HCT116 (cell line): Measurements from ENCODE around the gene EHF. TPM values are rescaled to one million over a fixed set of nuclear protein-coding genes. Genes with fewer than 3 reads are reported as not detected.
A peak's percentile ranks its signal among the peaks of the same experiment; 100 is the strongest.

Experiments used
- ATAC-seq: fragments of 200-7000 bp; cut with Tn5 transposase; 2 replicates; pipeline ENCODE4 v1.9.1; 2020; ENCODE audit warnings: mild to moderate bottlenecking, moderate library complexity
- BruUV-seq: library from RNA; stranded (reverse); fragments of 400-500 nt; replicated peaks from 2 replicates; lab custom pipeline; 2021; lab: Mats Ljungman, UMichigan
- CTCF ChIA-PET: fragments of 300-600 bp; sonication (Branson Sonifier 250); formaldehyde crosslinking; loops from one replicate; lab custom pipeline; 2021; ENCODE audit warnings: antibody characterized with exemption; lab: Charles Lee
- POLR2A ChIA-PET: fragments of 300-600, 350-600 bp; sonication (Branson Sonifier 250); formaldehyde crosslinking; loops from one replicate; lab custom pipeline; 2021; ENCODE audit warnings: antibody characterized with exemption; lab: Charles Lee
- RAD21 ChIA-PET, 2 experiments: fragments of 300-600 bp; sonication (Branson Sonifier 250); formaldehyde crosslinking; loops; one replicate each; lab custom pipeline; 2023; ENCODE audit warnings: low total read pairs in 2 of 2; ENCODE audit not compliant: uncharacterized antibody in 2 of 2, unreplicated experiment in 2 of 2, low non-redundant PET in 1 of 2; lab: Charles Lee
- DNase-seq: peaks from one replicate; pipeline ENCODE4 v3.0.0-alpha.2; 2010; ENCODE audit warnings: low read depth, low spot score
- H2AFZ ChIP-seq: fragments of 200-600 bp; shearing (Covaris generic), sonication (generic); 2 replicates; pipeline ENCODE4 v1.6.1; 2017; ENCODE audit warnings: low read depth, mixed run types, mixed read lengths, antibody characterized with exemption, low read length; ENCODE audit not compliant: poor library complexity, severe bottlenecking
- H3K27ac ChIP-seq: 2 replicates; pipeline ENCODE4 v1.5.1; 2012; ENCODE audit warnings: low read depth, low read length
- H3K27me3 ChIP-seq: fragments of 200-600 bp; sonication (generic); 2 replicates; pipeline ENCODE4 v1.6.1; 2016; ENCODE audit warnings: mixed run types, low read length, mixed read lengths; ENCODE audit not compliant: insufficient read depth
- H3K36me3 ChIP-seq, 2 experiments: fragments of 200-500 bp in 1 of 2; fragments of 200-600 bp in 1 of 2; sonication (Bioruptor generic) in 1 of 2; sonication (generic) in 1 of 2; 2 replicates each; pipeline versions ENCODE4 v1.5.1 to v1.6.1; 2014 to 2016; ENCODE audit warnings: low read length in 2 of 2, inconsistent platforms in 1 of 2, mixed read lengths in 1 of 2, mixed run types in 1 of 2; ENCODE audit not compliant: insufficient read depth in 2 of 2, control insufficient read depth in 1 of 2
- H3K4me1 ChIP-seq, 2 experiments: fragments of 200-600 bp in 1 of 2; sonication (generic) in 1 of 2; 2 replicates each; pipeline versions ENCODE4 v1.5.1 to v1.6.1; 2012 to 2017; ENCODE audit warnings: low read length in 2 of 2, inconsistent platforms in 1 of 2, mild to moderate bottlenecking in 1 of 2, mixed read lengths in 1 of 2, mixed run types in 1 of 2, moderate library complexity in 1 of 2; ENCODE audit not compliant: insufficient read depth in 2 of 2, control insufficient read depth in 1 of 2
- H3K4me2 ChIP-seq: fragments of 200-600 bp; sonication (generic); 2 replicates; pipeline ENCODE4 v1.6.1; 2017; ENCODE audit warnings: mixed run types, low read length, mixed read lengths
- H3K4me3 ChIP-seq, 2 experiments: fragments of 200-600 bp in 1 of 2; sonication (generic) in 1 of 2; replicated peaks in 1 of 2; 2 replicates each; pipeline ENCODE4 v1.5.1; 2011 to 2016; ENCODE audit warnings: low read length in 2 of 2, control low read depth in 1 of 2, low read depth in 1 of 2, mild to moderate bottlenecking in 1 of 2, mixed read lengths in 1 of 2, mixed run types in 1 of 2
- H3K79me2 ChIP-seq: fragments of 200-600 bp; sonication (generic); 2 replicates; pipeline ENCODE4 v1.6.1; 2017; ENCODE audit warnings: mild to moderate bottlenecking, mixed run types, low read length, moderate library complexity, mixed read lengths; ENCODE audit not compliant: insufficient read depth
- H3K9ac ChIP-seq: fragments of 200-600 bp; sonication (generic); 2 replicates; pipeline ENCODE4 v1.6.1; 2016; ENCODE audit warnings: low read length, mixed read lengths
- H3K9me2 ChIP-seq: fragments of 200-600 bp; sonication (generic), shearing (Covaris generic); 2 replicates; pipeline ENCODE4 v1.6.1; 2017; ENCODE audit warnings: mixed run types, mild to moderate bottlenecking, moderate library complexity; ENCODE audit not compliant: insufficient read depth
- H3K9me3 ChIP-seq, 2 experiments: fragments of 200-500 bp in 1 of 2; fragments of 200-600 bp in 1 of 2; sonication (Bioruptor generic) in 1 of 2; sonication (generic) in 1 of 2; 2 replicates each; pipeline ENCODE4 v1.6.1; 2014 to 2017; ENCODE audit warnings: low read length in 2 of 2, mixed read lengths in 2 of 2, inconsistent platforms in 1 of 2, low read depth in 1 of 2, mild to moderate bottlenecking in 1 of 2, mixed run types in 1 of 2, moderate library complexity in 1 of 2; ENCODE audit not compliant: control insufficient read depth in 1 of 2, insufficient read depth in 1 of 2
- H4K20me1 ChIP-seq: fragments of 200-600 bp; sonication (generic), shearing (Covaris generic); 2 replicates; pipeline ENCODE4 v1.6.1; 2017; ENCODE audit warnings: mixed run types, mild to moderate bottlenecking, moderate library complexity; ENCODE audit not compliant: insufficient read depth
- ATF3 ChIP-seq: IDR thresholded peaks from 2 replicates; pipeline ENCODE4 v1.6.1; 2012
- CEBPB ChIP-seq: IDR thresholded peaks from 2 replicates; pipeline ENCODE4 v1.6.1; 2012; ENCODE audit warnings: low read depth
- CTCF ChIP-seq, 3 experiments: fragments of 200-600 bp in 1 of 3; sonication (generic) in 1 of 3; IDR thresholded peaks in 2 of 3; conservative IDR thresholded peaks in 1 of 3; 2 replicates each; pipeline ENCODE4 v1.5.1; 2012 to 2017; ENCODE audit warnings: low read depth in 2 of 3, low read length in 2 of 3, antibody characterized with exemption in 1 of 3, borderline replicate concordance in 1 of 3, control low read depth in 1 of 3, mild to moderate bottlenecking in 1 of 3, mixed read lengths in 1 of 3, mixed run types in 1 of 3, moderate library complexity in 1 of 3; ENCODE audit not compliant: insufficient read depth in 1 of 3
- EZH2 ChIP-seq: fragments of 200-600 bp; sonication (generic); IDR thresholded peaks from 2 replicates; pipeline ENCODE4 v1.6.1; 2017; ENCODE audit warnings: antibody characterized with exemption, mixed run types
- POLR2AphosphoS5 ChIP-seq: IDR thresholded peaks from 2 replicates; pipeline ENCODE4 v1.6.1; 2011; ENCODE audit warnings: mild to moderate bottlenecking, low read depth, low read length, moderate library complexity
- RAD21 ChIP-seq: IDR thresholded peaks from 2 replicates; pipeline ENCODE4 v1.6.1; 2012; ENCODE audit warnings: low read depth, mild to moderate bottlenecking
- REST ChIP-seq: IDR thresholded peaks from 2 replicates; pipeline ENCODE4 v1.6.1; 2012; ENCODE audit warnings: low read depth
- SP1 ChIP-seq: IDR thresholded peaks from 2 replicates; pipeline ENCODE4 v1.6.1; 2012; ENCODE audit warnings: low read depth
- TCF7L2 ChIP-seq: IDR thresholded peaks from 2 replicates; pipeline ENCODE4 v1.7.0; 2011; ENCODE audit warnings: borderline replicate concordance, inconsistent platforms; ENCODE audit not compliant: insufficient read depth, insufficient read length; ENCODE audit errors: extremely low read depth
- intact Hi-C: fragments of 100-400 bp; cut with micrococcal nuclease; formaldehyde crosslinking; loops from 2 replicates; pipeline ENCODE4 v1.10.0; 2022
- total RNA-seq: library from RNA; stranded (reverse); gene quantifications from one replicate; pipeline ENCODE4 v1.2.1, GENCODE V29; 2021; ENCODE audit not compliant: unreplicated experiment
- TF ChIP-seq, protein P1 (sequence below): IDR thresholded peaks from 2 replicates; pipeline ENCODE4 v1.6.1; 2011; ENCODE audit warnings: mild to moderate bottlenecking, low read length, moderate library complexity; ENCODE audit not compliant: insufficient replicate concordance; ENCODE audit errors: extremely low read depth
- TF ChIP-seq, protein P2 (sequence below): IDR thresholded peaks from 2 replicates; pipeline ENCODE4 v1.6.1; 2012

Gene EHF
- total RNA-seq, 1 experiment from 2014 or later, result 51.5 TPM

GRCh38 chr11:34665077-34665835 lies 44.4 kb downstream of the EHF start:
- Histone ChIP-seq H3K27me3 (no peaks in the 10 kb centered on the region), H3K4me3 (no peak overlapping the region), H3K27ac (no peak overlapping the region), H4K20me1 (no peaks in the 10 kb centered on the region), H2AFZ (peak overlapping the region; percentile 17), H3K9me3 (no peaks in the 10 kb centered on the region), H3K9ac (no peak overlapping the region), H3K36me3 (0 out of 4 replicates have a peak, but pooled peaks cover 0 to 3% of the 10 kb centered on the region in 2 experiments), H3K9me2 (no peaks in the 10 kb centered on the region), H3K4me1 (peaks cover 0 to 31% of the 10 kb centered on the region in 2 experiments; a peak in 2 of 4 replicates), H3K4me2 (no peak overlapping the region), H3K79me2 (no peaks in the 10 kb centered on the region)
- ChIA-PET RAD21 (no interaction called here), POLR2A (interaction anchor here (0.8 kb wide), 1 partner anchor 11 kb away, joined by 3 read pairs; no protein-coding TSS in a partner anchor), CTCF (interaction anchor here (1.1 kb wide), 1 partner anchor 225 kb away, joined by 3 read pairs; no protein-coding TSS in a partner anchor)
- no TSS peak for BruUV-seq
- DNase-seq (no peak), ATAC-seq (no peak)
- no peak for TF ChIP-seq EZH2
- TF ChIP-seq RAD21, result no peak
- no peak for TF ChIP-seq REST
- no peak for TF ChIP-seq CEBPB
- TF ChIP-seq POLR2AphosphoS5, result no peak
- TF ChIP-seq, protein P1, sequence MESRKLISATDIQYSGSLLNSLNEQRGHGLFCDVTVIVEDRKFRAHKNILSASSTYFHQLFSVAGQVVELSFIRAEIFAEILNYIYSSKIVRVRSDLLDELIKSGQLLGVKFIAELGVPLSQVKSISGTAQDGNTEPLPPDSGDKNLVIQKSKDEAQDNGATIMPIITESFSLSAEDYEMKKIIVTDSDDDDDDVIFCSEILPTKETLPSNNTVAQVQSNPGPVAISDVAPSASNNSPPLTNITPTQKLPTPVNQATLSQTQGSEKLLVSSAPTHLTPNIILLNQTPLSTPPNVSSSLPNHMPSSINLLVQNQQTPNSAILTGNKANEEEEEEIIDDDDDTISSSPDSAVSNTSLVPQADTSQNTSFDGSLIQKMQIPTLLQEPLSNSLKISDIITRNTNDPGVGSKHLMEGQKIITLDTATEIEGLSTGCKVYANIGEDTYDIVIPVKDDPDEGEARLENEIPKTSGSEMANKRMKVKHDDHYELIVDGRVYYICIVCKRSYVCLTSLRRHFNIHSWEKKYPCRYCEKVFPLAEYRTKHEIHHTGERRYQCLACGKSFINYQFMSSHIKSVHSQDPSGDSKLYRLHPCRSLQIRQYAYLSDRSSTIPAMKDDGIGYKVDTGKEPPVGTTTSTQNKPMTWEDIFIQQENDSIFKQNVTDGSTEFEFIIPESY, result no peak
- no peak for TF ChIP-seq TCF7L2
- no peak for TF ChIP-seq SP1
- TF ChIP-seq CTCF (IDR thresholded peaks at IDR 0.05 in 2 of 3, conservative IDR thresholded peaks at IDR 0.05 in 1 of 3; ENCODE audit: borderline replicate concordance in 1 of 3, insufficient read depth in 1 of 3, low read depth in 2 of 3, low read length in 2 of 3), result no peak
- no peak for TF ChIP-seq ATF3
- TF ChIP-seq, protein P2, sequence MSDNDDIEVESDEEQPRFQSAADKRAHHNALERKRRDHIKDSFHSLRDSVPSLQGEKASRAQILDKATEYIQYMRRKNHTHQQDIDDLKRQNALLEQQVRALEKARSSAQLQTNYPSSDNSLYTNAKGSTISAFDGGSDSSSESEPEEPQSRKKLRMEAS, result no peak
- intact Hi-C loops, result no loop called here
